Uterus (tissue), 4 donors: ENCODE results near the gene RASGEF1C. TPM values are rescaled to one million over a fixed set of nuclear protein-coding genes. Genes with fewer than 3 reads are reported as not detected.

ENCODE experiments used
- DNase-seq, 2 donors: peaks; one replicate each; pipeline ENCODE4 v3.0.0-alpha.2; 2019 to 2020
- H3K27ac ChIP-seq, 2 donors: fragments of 200-600 bp; sonication (generic); 1 replicate in 1 of 2; 2 replicates in 1 of 2; pipeline ENCODE4 v1.5.1; 2016 to 2018
- H3K27me3 ChIP-seq, 2 donors: fragments of 200-600 bp; sonication (generic); one replicate each; pipeline ENCODE4 v1.5.1; 2018 to 2019; ENCODE audit warnings: control low read depth in 1 of 2
- H3K36me3 ChIP-seq, 2 donors: fragments of 200-600 bp; sonication (generic); one replicate each; pipeline ENCODE4 v1.5.1; 2019; ENCODE audit warnings: control low read depth in 1 of 2
- H3K4me1 ChIP-seq, 2 donors: fragments of 200-600 bp; sonication (generic); one replicate each; pipeline ENCODE4 v1.5.1; 2018 to 2019; ENCODE audit warnings: control low read depth in 1 of 2
- H3K4me3 ChIP-seq, 2 donors: fragments of 200-600 bp; sonication (generic); 1 replicate in 1 of 2; 2 replicates in 1 of 2; pipeline ENCODE4 v1.5.1; 2018 to 2019; ENCODE audit warnings: mild to moderate bottlenecking in 1 of 2
- H3K9me3 ChIP-seq, 2 donors: fragments of 200-600 bp; sonication (generic); one replicate each; pipeline ENCODE4 v1.5.1; 2019; ENCODE audit warnings: control low read depth in 1 of 2
- CTCF ChIP-seq, 4 experiments: fragments of 200-600 bp in 2 of 4; fragments of 450-650 bp in 2 of 4; sonication (generic) in 2 of 4; IDR thresholded peaks; one replicate each; pipeline ENCODE4 v1.5.1; 2016 to 2019; ENCODE audit warnings: antibody characterized with exemption in 4 of 4, mild to moderate bottlenecking in 2 of 4, moderate library complexity in 1 of 4
- POLR2A ChIP-seq, 2 donors: fragments of 450-650 bp; IDR thresholded peaks; one replicate each; pipeline ENCODE4 v1.6.1; 2016; ENCODE audit warnings: antibody characterized with exemption in 2 of 2, mild to moderate bottlenecking in 1 of 2, moderate library complexity in 1 of 2
- intact Hi-C: fragments of 100-400 bp; cut with DNase I; formaldehyde crosslinking; loops from one replicate; pipeline ENCODE4 v1.15.1; 2023; ENCODE audit warnings: low total_unique reads
- total RNA-seq, 4 donors: library from RNA; depleted of rRNA in 3 of 4; stranded (reverse); fragments of >200 nt in 3 of 4; gene quantifications; one replicate each; pipeline versions ENCODE4 v1.1.0 to v1.2.4, GENCODE V29; 2014 to 2023
- donor health status: DM: yes; HTN: yes; CAD: no.

RASGEF1C gene
- total RNA-seq, 4 donors from 2014 or later: 1.2 TPM; not detected in 3

GRCh38 chr5:180133971-180134508 lies 75.0 kb downstream of the RASGEF1C start:
- Histone ChIP-seq H3K4me1 (no peaks in the 10 kb centered on the region), H3K27ac (no peak overlapping the region), H3K36me3 (no peaks in the 10 kb centered on the region), H3K9me3 (no peaks in the 10 kb centered on the region), H3K4me3 (no peak overlapping the region), H3K27me3 (no peaks in the 10 kb centered on the region)
- peak; percentile 3 to 7 for DNase-seq
- intact Hi-C loops: no loop called here
- TF ChIP-seq CTCF (IDR thresholded peaks at IDR 0.05) (no peak), POLR2A (IDR thresholded peaks at IDR 0.05) (no peak)

- intact Hi-C loops: no loop called here
- H3K27ac ChIP-seq: no peak overlapping the region
- H3K4me3 ChIP-seq: no peak overlapping the region
- H3K27me3 ChIP-seq: no peaks in the 10 kb centered on the region
- no peak for DNase-seq
- TF ChIP-seq CTCF (IDR thresholded peaks at IDR 0.05): no peak
- no peak for TF ChIP-seq POLR2A (IDR thresholded peaks at IDR 0.05)
- no peaks in the 10 kb centered on the region for H3K9me3 ChIP-seq
- H3K36me3 ChIP-seq: no peaks in the 10 kb centered on the region
- H3K4me1 ChIP-seq: no peaks in the 10 kb centered on the region
Measured at GRCh38 chr5:180133551-180133950, 75.5 kb downstream of the RASGEF1C start.

GRCh38 chr5:180133060-180133459 lies 76.0 kb downstream of the RASGEF1C start:
- no peak for DNase-seq
- no peak overlapping the region for H3K4me3 ChIP-seq
- intact Hi-C loops: no loop called here

GRCh38 chr5:180130876-180131740 lies 77.9 kb downstream of the RASGEF1C start:
- DNase-seq: peak in 1 of 2 donors; percentile 5
- TF ChIP-seq POLR2A (IDR thresholded peaks at IDR 0.05): no peak
- TF ChIP-seq CTCF (IDR thresholded peaks at IDR 0.05): no peak
- H3K4me1 ChIP-seq: no peaks in the 10 kb centered on the region
- no peak overlapping the region for H3K27ac ChIP-seq
- no peaks in the 10 kb centered on the region for H3K9me3 ChIP-seq
- no peaks in the 10 kb centered on the region for H3K36me3 ChIP-seq
- H3K27me3 ChIP-seq: no peaks in the 10 kb centered on the region
- intact Hi-C loops: no loop called here
- H3K4me3 ChIP-seq: no peak overlapping the region

More at GRCh38 chr5:180133060-180133459, 76.0 kb downstream of the RASGEF1C start:
- no peaks in the 10 kb centered on the region for H3K9me3 ChIP-seq
- no peaks in the 10 kb centered on the region for H3K27me3 ChIP-seq
- no peaks in the 10 kb centered on the region for H3K36me3 ChIP-seq
- H3K27ac ChIP-seq: no peak overlapping the region
- no peaks in the 10 kb centered on the region for H3K4me1 ChIP-seq
- no peak for TF ChIP-seq CTCF (IDR thresholded peaks at IDR 0.05)
- no peak for TF ChIP-seq POLR2A (IDR thresholded peaks at IDR 0.05)

GRCh38 chr5:180130291-180130869 lies 78.6 kb downstream of the RASGEF1C start:
- H3K4me1 ChIP-seq: no peaks in the 10 kb centered on the region
- H3K36me3 ChIP-seq: no peaks in the 10 kb centered on the region
- DNase-seq: peak in 1 of 2 donors; percentile 6
- no peak for TF ChIP-seq CTCF (IDR thresholded peaks at IDR 0.05)
- intact Hi-C loops: no loop called here
- H3K27ac ChIP-seq: no peak overlapping the region
- no peaks in the 10 kb centered on the region for H3K27me3 ChIP-seq
- no peaks in the 10 kb centered on the region for H3K9me3 ChIP-seq
- H3K4me3 ChIP-seq: no peak overlapping the region
